Caco-2 (cell line): ENCODE measurements around the gene HES2. TPM values are rescaled to one million over a fixed set of nuclear protein-coding genes. Genes with fewer than 3 reads are reported as not detected.

Experiments used
- microRNA-seq: library from miRNA; unstranded; fragments of <30 nt; microRNA quantifications from one replicate; pipeline ENCODE4 v1.2.0, GENCODE V29; 2022
- total RNA-seq: library from RNA; stranded (reverse); gene quantifications from 2 replicates; pipeline ENCODE4 v1.2.3, GENCODE V29; 2022

The HES2 gene
- total RNA-seq, 1 experiment from 2014 or later: 0.91 TPM

Small RNA genes within 50 kb of the gene (microRNA-seq; reads per million reads assigned to microRNA genes)
- not detected for gene MIR4252

Other genes with a start within 250 kb of the HES2 start
- 0.39 and 0.44 TPM in 2 replicates for gene CHD5, start 239.6 kb downstream of the HES2 start, total RNA-seq
- gene RPL22, start 220.3 kb downstream of the HES2 start, total RNA-seq: 406 and 418 TPM in 2 replicates
- gene RNF207, start 213.8 kb downstream of the HES2 start, total RNA-seq: 26.1 and 27.4 TPM in 2 replicates
- 73.6 and 77.6 TPM in 2 replicates for gene ICMT, start 184.0 kb downstream of the HES2 start, total RNA-seq
- gene HES3, start 175.7 kb downstream of the HES2 start, total RNA-seq: not detected in 2 replicates
- 2.7 and 3.2 TPM in 2 replicates for gene GPR153, start 158.8 kb downstream of the HES2 start, total RNA-seq
- 179 and 221 TPM in 2 replicates for gene ACOT7, start 26.2 kb downstream of the HES2 start, total RNA-seq
- gene ESPN, start 4.9 kb upstream of the HES2 start, total RNA-seq: 14.9 and 16.3 TPM in 2 replicates
- 15.0 and 16.3 TPM in 2 replicates for gene TNFRSF25, start 46.3 kb upstream of the HES2 start, total RNA-seq
- gene PLEKHG5, start 71.7 kb upstream of the HES2 start, total RNA-seq: 11.6 and 12.2 TPM in 2 replicates
- 33.6 and 37.3 TPM in 2 replicates for gene NOL9, start 134.6 kb upstream of the HES2 start, total RNA-seq
- not detected in 2 replicates for gene TAS1R1, start 135.4 kb upstream of the HES2 start, total RNA-seq
- 22.5 and 24.8 TPM in 2 replicates for gene ZBTB48, start 160.1 kb upstream of the HES2 start, total RNA-seq
- gene KLHL21, start 182.9 kb upstream of the HES2 start, total RNA-seq: 21.6 and 22.4 TPM in 2 replicates
- 20.0 and 21.8 TPM in 2 replicates for gene PHF13, start 193.8 kb upstream of the HES2 start, total RNA-seq
- gene THAP3, start 204.9 kb upstream of the HES2 start, total RNA-seq: 13.5 and 15.1 TPM in 2 replicates